Neutrophil (primary cell): Measurements from ENCODE around the gene LRRK1.

Experiments
- H3K27ac ChIP-seq: fragments of 200-600 bp; sonication (generic); 2 replicates; pipeline ENCODE4 v1.5.1; 2016; ENCODE audit warnings: mild to moderate bottlenecking, moderate library complexity
- H3K27me3 ChIP-seq: fragments of 200-600 bp; sonication (generic); 2 replicates; pipeline ENCODE4 v1.6.0; 2016; ENCODE audit warnings: mild to moderate bottlenecking
- H3K36me3 ChIP-seq: fragments of 200-600 bp; sonication (generic); 2 replicates; pipeline ENCODE4 v1.5.1; 2017
- H3K4me1 ChIP-seq, 2 experiments: fragments of 200-600 bp in 1 of 2; sonication (generic) in 1 of 2; 1 replicate in 1 of 2; 2 replicates in 1 of 2; pipeline versions ENCODE4 v1.5.1 to v1.6.1; 2013 to 2016; ENCODE audit warnings: low read depth in 1 of 2, low read length in 1 of 2, mild to moderate bottlenecking in 1 of 2, moderate library complexity in 1 of 2; ENCODE audit not compliant: control insufficient read depth in 1 of 2, insufficient read depth in 1 of 2
- H3K4me3 ChIP-seq, 2 experiments: fragments of 200-600 bp in 1 of 2; sonication (generic) in 1 of 2; 1 replicate in 1 of 2; 2 replicates in 1 of 2; pipeline ENCODE4 v1.5.1; 2013 to 2016; ENCODE audit warnings: low read depth in 1 of 2, low read length in 1 of 2, mild to moderate bottlenecking in 1 of 2, moderate library complexity in 1 of 2
- H3K9me3 ChIP-seq: fragments of 200-600 bp; sonication (generic); 2 replicates; pipeline ENCODE4 v1.5.1; 2016
- CTCF ChIP-seq: fragments of 200-600 bp; sonication (generic); IDR thresholded peaks from 2 replicates; pipeline ENCODE4 v1.5.1; 2016; ENCODE audit warnings: antibody characterized with exemption

LRRK1 gene

GRCh38 chr15:100909565-100909964, 9.6 kb upstream of the LRRK1 start:
- H3K4me1 ChIP-seq = peaks cover 18 to 21% of the 10 kb centered on the region in 2 experiments
- no peak overlapping the region for H3K27ac ChIP-seq
- no peaks in the 10 kb centered on the region for H3K27me3 ChIP-seq
- no peak overlapping the region for H3K4me3 ChIP-seq
- TF ChIP-seq CTCF = no peak
- H3K36me3 ChIP-seq = no peaks in the 10 kb centered on the region
- H3K9me3 ChIP-seq = no peaks in the 10 kb centered on the region

- Histone ChIP-seq H3K27ac (no peak overlapping the region), H3K27me3 (no peaks in the 10 kb centered on the region), H3K36me3 (no peaks in the 10 kb centered on the region), H3K9me3 (no peaks in the 10 kb centered on the region), H3K4me3 (no peak overlapping the region), H3K4me1 (peaks cover 18 to 21% of the 10 kb centered on the region in 2 experiments)
- TF ChIP-seq CTCF = no peak
Observed at GRCh38 chr15:100909989-100910955, 8.9 kb upstream of the LRRK1 start.

GRCh38 chr15:100911086-100911485, 8.1 kb upstream of the LRRK1 start:
- H3K4me3 ChIP-seq = no peak overlapping the region
- TF ChIP-seq CTCF = no peak
- no peak overlapping the region for H3K27ac ChIP-seq
- no peaks in the 10 kb centered on the region for H3K27me3 ChIP-seq
- peaks cover 14% of the 10 kb centered on the region in 2 experiments for H3K4me1 ChIP-seq
- no peaks in the 10 kb centered on the region for H3K36me3 ChIP-seq
- H3K9me3 ChIP-seq = no peaks in the 10 kb centered on the region

- H3K36me3 ChIP-seq = no peaks in the 10 kb centered on the region
- no peak overlapping the region for H3K27ac ChIP-seq
- peaks cover 14 to 26% of the 10 kb centered on the region in 2 experiments for H3K4me1 ChIP-seq
- H3K9me3 ChIP-seq = no peaks in the 10 kb centered on the region
- TF ChIP-seq CTCF = no peak
- no peak overlapping the region for H3K4me3 ChIP-seq
- no peaks in the 10 kb centered on the region for H3K27me3 ChIP-seq
Observed at GRCh38 chr15:100913961-100914360, 5.2 kb upstream of the LRRK1 start.

- H3K27me3 ChIP-seq = no peaks in the 10 kb centered on the region
- H3K36me3 ChIP-seq = no peaks in the 10 kb centered on the region
- TF ChIP-seq CTCF = no peak
- H3K4me3 ChIP-seq = no peak overlapping the region
- no peaks in the 10 kb centered on the region for H3K9me3 ChIP-seq
- no peak overlapping the region for H3K27ac ChIP-seq
- H3K4me1 ChIP-seq = peaks cover 17 to 29% of the 10 kb centered on the region in 2 experiments
Observed at GRCh38 chr15:100914876-100915275, 4.3 kb upstream of the LRRK1 start.
